Spinal cord (tissue), 10 donors: ENCODE measurements around the gene NCMAP. TPM values are rescaled to one million over a fixed set of nuclear protein-coding genes. Genes with fewer than 3 reads are reported as not detected.

Experiments
- DNase-seq, 6 donors: peaks; one replicate each; pipeline versions ENCODE4 v3.0.0 to v3.0.0-alpha.2; 2013 to 2015; ENCODE audit warnings: low spot score in 6 of 6, low read depth in 4 of 6
- H3K27ac ChIP-seq: one replicate; pipeline ENCODE4 v1.5.1; 2013; ENCODE audit warnings: low read depth, low read length, control low read depth
- H3K27me3 ChIP-seq: one replicate; pipeline ENCODE4 v1.6.1; 2013; ENCODE audit warnings: low read length; ENCODE audit not compliant: control insufficient read depth, insufficient read depth
- H3K36me3 ChIP-seq: one replicate; pipeline ENCODE4 v1.6.1; 2013; ENCODE audit warnings: low read length; ENCODE audit not compliant: control insufficient read depth, insufficient read depth
- H3K4me1 ChIP-seq: one replicate; pipeline ENCODE4 v1.6.1; 2013; ENCODE audit warnings: low read length; ENCODE audit not compliant: control insufficient read depth, insufficient read depth
- H3K4me3 ChIP-seq: one replicate; pipeline ENCODE4 v1.5.1; 2013; ENCODE audit warnings: low read depth, low read length, control low read depth
- H3K9me3 ChIP-seq: one replicate; pipeline ENCODE4 v1.6.1; 2013; ENCODE audit warnings: low read length; ENCODE audit not compliant: control insufficient read depth, insufficient read depth
- WGBS: methylation state at CpG from one replicate; pipeline ENCODE4 v1.1.5; 2013; ENCODE audit warnings: missing lambda C conversion rate; ENCODE audit not compliant: insufficient coverage; 5-methylcytosine and 5-hydroxymethylcytosine counted together
- polyA plus RNA-seq, 2 donors: library from polyadenylated mRNA; unstranded; fragments of 120-200 nt; gene quantifications; one replicate each; pipeline ENCODE4 v1.2.1, GENCODE V29; 2013; ENCODE audit not compliant: insufficient read length in 2 of 2
- total RNA-seq, 2 donors: library from RNA; depleted of rRNA in 1 of 2; stranded (reverse); fragments of 120-200 nt in 1 of 2; fragments of >200 nt in 1 of 2; gene quantifications; one replicate each; pipeline versions ENCODE4 v1.2.3 to v1.2.4, GENCODE V29; 2013 to 2014
- donor health status: healthy.

Gene NCMAP
- total and polyA plus RNA-seq, 4 donors = 0.08 to 10.7 (median 1.1) TPM

- Histone ChIP-seq H3K27ac (no peak overlapping the region), H3K4me3 (no peak overlapping the region), H3K36me3 (no peaks in the 10 kb centered on the region), H3K4me1 (peaks cover 18% of the 10 kb centered on the region), H3K9me3 (no peaks in the 10 kb centered on the region), H3K27me3 (no peaks in the 10 kb centered on the region)
- DNase-seq = no peak
- WGBS = no CpG with 5 or more reads among the region's 2 CpGs
These were observed 83.2 kb downstream of the NCMAP start for GRCh38 chr1:24639094-24639493.

GRCh38 chr1:24639881-24640280 lies 84.0 kb downstream of the NCMAP start:
- DNase-seq = peak in 1 of 6 donors; percentile 52
- H3K4me1 ChIP-seq = peaks cover 19% of the 10 kb centered on the region
- H3K4me3 ChIP-seq = no peak overlapping the region
- no peaks in the 10 kb centered on the region for H3K9me3 ChIP-seq
- no peak overlapping the region for H3K27ac ChIP-seq
- WGBS = 69% methylated on average over 4 of the region's 4 CpGs
- H3K27me3 ChIP-seq = no peaks in the 10 kb centered on the region
- H3K36me3 ChIP-seq = no peaks in the 10 kb centered on the region

GRCh38 chr1:24640288-24640687 lies 84.4 kb downstream of the NCMAP start:
- Histone ChIP-seq H3K27me3 (no peaks in the 10 kb centered on the region), H3K4me1 (peaks cover 19% of the 10 kb centered on the region), H3K27ac (no peak overlapping the region), H3K9me3 (no peaks in the 10 kb centered on the region), H3K36me3 (no peaks in the 10 kb centered on the region), H3K4me3 (no peak overlapping the region)
- no peak for DNase-seq
- 100% methylated on average over 1 of the region's 7 CpGs for WGBS

GRCh38 chr1:24641646-24642151 lies 85.8 kb downstream of the NCMAP start:
- peaks cover 5% of the 10 kb centered on the region for H3K36me3 ChIP-seq
- WGBS = 29% methylated on average over 16 of the region's 24 CpGs
- peak in 2 of 6 donors; percentile 28 to 40 for DNase-seq
- peak overlapping the region; percentile 100 for H3K27ac ChIP-seq
- H3K9me3 ChIP-seq = no peaks in the 10 kb centered on the region
- H3K4me1 ChIP-seq = peaks cover 19% of the 10 kb centered on the region
- no peaks in the 10 kb centered on the region for H3K27me3 ChIP-seq
- peak overlapping the region; percentile 89 for H3K4me3 ChIP-seq

GRCh38 chr1:24642481-24643362 lies 86.8 kb downstream of the NCMAP start, which contains the start of gene SRRM1:
TSS of gene SRRM1 (plus strand) at chr1:24643302. CDS start at chr1:24643327, 25 bp downstream.
- no peaks in the 10 kb centered on the region for H3K27me3 ChIP-seq
- peaks cover 5% of the 10 kb centered on the region for H3K36me3 ChIP-seq
- peak within 1 kb of the TSS; percentile 89 for H3K4me3 ChIP-seq
- DNase-seq = peak; percentile 98 to 100 (median 99)
- H3K27ac ChIP-seq = peak within 1 kb of the TSS; percentile 100
- under 1% methylated on average over 95 of the region's 95 CpGs for WGBS
- H3K4me1 ChIP-seq = peaks cover 19% of the 10 kb centered on the region
- no peaks in the 10 kb centered on the region for H3K9me3 ChIP-seq

GRCh38 chr1:24643363-24644099 lies 87.6 kb downstream of the NCMAP start:
- no peak for DNase-seq
- H3K27ac ChIP-seq = peak overlapping the region; percentile 93
- peaks cover 19% of the 10 kb centered on the region for H3K4me1 ChIP-seq
- peaks cover 5% of the 10 kb centered on the region for H3K36me3 ChIP-seq
- 0% methylated on average over 39 of the region's 53 CpGs for WGBS
- H3K9me3 ChIP-seq = no peaks in the 10 kb centered on the region
- H3K27me3 ChIP-seq = no peaks in the 10 kb centered on the region
- peak overlapping the region; percentile 88 for H3K4me3 ChIP-seq

- Histone ChIP-seq H3K4me3 (peak overlapping the region; percentile 88), H3K27me3 (no peaks in the 10 kb centered on the region), H3K4me1 (peaks cover 19% of the 10 kb centered on the region), H3K27ac (peak overlapping the region; percentile 93), H3K36me3 (peaks cover 8% of the 10 kb centered on the region), H3K9me3 (no peaks in the 10 kb centered on the region)
- no peak for DNase-seq
- WGBS = 0% methylated on average over 7 of the region's 9 CpGs
These were observed 88.2 kb downstream of the NCMAP start for GRCh38 chr1:24644100-24644384.

- Histone ChIP-seq H3K27me3 (no peaks in the 10 kb centered on the region), H3K27ac (no peak overlapping the region), H3K9me3 (no peaks in the 10 kb centered on the region), H3K4me1 (peaks cover 2% of the 10 kb centered on the region), H3K36me3 (peaks cover 27% of the 10 kb centered on the region), H3K4me3 (no peak overlapping the region)
- DNase-seq = no peak
- 100% methylated on average over 2 of the region's 5 CpGs for WGBS
These were observed 93.0 kb downstream of the NCMAP start for GRCh38 chr1:24648919-24649318.

- H3K9me3 ChIP-seq = no peaks in the 10 kb centered on the region
- H3K36me3 ChIP-seq = peaks cover 39% of the 10 kb centered on the region
- no peak for DNase-seq
- H3K27ac ChIP-seq = no peak overlapping the region
- H3K4me3 ChIP-seq = no peak overlapping the region
- 100% methylated on average over 1 of the region's 13 CpGs for WGBS
- no peaks in the 10 kb centered on the region for H3K4me1 ChIP-seq
- no peaks in the 10 kb centered on the region for H3K27me3 ChIP-seq
These were observed 96.5 kb downstream of the NCMAP start for GRCh38 chr1:24652382-24652781.
